SKM-1 treated with dmso at 0.1 percent for 144 hours (cell line): ENCODE data around the gene RPL13A.
A peak's percentile ranks its signal among the peaks of the same experiment; 100 is the strongest.
"Not testable (repeated sequence)": the region's sequence is repeated elsewhere in the genome, so short reads cannot be mapped to it uniquely, and the experiment has no call there.

ENCODE experiments used
- DNase-seq: peaks from one replicate; lab custom pipeline; 2025; ENCODE audit not compliant: unreplicated experiment; lab: John Stamatoyannopoulos, UW

The RPL13A gene

DNA sequence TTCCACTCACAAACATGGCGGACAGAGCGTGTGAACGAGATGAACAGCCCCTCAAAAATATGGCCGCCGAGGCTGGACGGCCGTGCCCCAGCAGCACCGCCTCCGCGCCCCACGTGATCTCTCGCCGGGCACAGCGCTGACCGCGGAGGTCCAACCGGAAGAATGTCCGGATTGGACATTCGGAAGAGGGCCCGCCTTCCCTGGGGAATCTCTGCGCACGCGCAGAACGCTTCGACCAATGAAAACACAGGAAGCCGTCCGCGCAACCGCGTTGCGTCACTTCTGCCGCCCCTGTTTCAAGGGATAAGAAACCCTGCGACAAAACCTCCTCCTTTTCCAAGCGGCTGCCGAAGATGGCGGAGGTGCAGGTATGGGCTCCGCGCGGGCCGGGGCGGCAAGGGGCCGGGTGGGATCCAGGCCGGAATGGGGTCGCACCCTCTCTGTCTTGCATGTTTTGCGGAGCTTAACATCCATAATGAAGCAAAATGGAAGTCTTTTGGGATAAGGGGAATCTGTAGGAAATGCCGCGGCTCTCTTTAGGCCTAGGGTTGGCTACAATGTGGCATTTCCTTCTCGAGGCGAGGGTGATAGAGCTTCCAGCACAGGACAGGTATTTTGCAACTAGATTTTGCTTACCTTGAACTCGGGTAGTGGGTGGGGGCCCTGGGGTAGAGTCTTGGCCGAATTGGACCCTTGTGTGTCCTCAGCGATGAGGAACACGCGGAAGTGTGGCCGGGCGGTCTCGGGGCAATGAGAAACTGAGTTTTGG lies at the start of gene RPL13A:
Gene RPL13A (plus strand): TSS at position 332 of the 769 bp plus-strand sequence. CDS start 22 bp downstream, at position 354.
- peak; percentile 84 for DNase-seq

DNA sequence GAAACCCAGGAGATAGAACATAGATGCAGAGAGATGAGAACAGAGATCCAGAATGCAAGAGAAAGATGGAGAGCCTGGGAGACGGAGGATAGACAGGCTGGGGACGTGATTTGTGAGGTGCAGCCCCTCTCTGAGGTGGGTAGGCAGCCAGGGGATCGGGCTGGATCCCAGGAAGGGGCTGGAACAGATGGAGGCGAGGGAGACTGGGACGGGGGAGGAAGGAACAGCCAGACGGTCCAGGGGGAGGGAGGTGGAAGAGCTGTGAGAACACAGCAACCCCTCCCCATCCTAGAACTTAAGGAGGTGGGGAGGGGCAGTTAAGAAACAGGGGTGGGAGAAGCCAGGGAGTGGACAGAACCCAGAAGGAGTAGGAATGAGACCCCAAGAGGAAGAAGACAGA lies 49.1 kb upstream of the RPL13A start:
- DNase-seq = no peak

DNA sequence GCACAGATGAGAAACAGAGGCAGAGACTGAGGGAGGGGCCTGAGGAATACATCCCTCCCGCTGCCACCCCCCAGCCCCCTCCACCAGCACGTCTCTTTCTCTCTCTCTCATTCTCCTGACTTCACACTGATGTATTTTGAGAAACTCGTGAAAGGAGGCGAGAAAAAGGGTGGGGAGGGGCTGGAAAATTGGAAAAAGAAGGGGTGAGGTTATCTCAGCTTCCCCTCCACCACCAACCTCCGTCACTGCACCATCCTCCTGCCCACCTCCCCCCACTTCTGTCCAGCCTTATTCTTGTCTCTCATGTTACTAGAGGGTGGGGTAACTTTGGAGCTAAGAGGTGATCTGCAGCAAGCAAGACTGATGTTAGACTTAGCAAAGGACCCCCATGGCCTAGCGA lies 47.6 kb upstream of the RPL13A start:
- DNase-seq = no peak

DNA sequence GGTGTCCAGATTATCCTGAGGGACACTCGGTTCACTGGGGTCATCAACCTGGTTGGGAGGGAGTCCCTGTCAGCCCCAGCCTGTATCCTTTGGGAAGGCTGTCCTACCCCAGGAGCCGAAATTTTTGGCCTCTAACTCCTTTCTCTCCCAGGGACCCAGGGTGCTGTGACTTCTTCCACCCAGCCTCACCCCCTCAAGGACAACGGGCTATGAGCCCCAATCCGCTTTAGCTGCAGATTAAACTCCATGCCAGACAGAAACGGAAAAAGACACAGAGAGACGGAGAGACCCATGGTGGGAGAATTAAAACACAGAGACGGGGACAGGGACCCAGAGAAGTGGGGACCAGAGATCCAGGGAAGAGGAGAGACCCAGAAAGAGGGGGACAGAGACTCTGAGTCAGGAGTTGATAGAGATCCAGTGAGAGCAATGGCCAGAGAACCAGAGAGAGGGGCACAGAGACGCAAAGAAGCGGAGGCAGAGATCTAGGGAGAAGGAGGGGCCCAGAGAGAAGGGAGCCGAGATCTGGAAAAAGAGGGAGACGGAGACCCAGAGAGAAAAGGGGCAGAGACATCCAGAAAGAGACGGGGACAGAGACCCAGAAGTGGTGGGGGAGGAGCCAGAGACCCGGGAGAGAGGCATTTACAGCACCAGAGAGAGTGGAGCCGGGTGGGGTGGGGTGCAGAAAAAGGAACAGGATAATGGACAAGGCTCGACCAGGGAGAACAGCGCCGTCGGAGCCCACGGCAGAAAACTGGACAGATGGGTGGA lies 46.8 kb upstream of the RPL13A start:
- DNase-seq = no peak

DNA sequence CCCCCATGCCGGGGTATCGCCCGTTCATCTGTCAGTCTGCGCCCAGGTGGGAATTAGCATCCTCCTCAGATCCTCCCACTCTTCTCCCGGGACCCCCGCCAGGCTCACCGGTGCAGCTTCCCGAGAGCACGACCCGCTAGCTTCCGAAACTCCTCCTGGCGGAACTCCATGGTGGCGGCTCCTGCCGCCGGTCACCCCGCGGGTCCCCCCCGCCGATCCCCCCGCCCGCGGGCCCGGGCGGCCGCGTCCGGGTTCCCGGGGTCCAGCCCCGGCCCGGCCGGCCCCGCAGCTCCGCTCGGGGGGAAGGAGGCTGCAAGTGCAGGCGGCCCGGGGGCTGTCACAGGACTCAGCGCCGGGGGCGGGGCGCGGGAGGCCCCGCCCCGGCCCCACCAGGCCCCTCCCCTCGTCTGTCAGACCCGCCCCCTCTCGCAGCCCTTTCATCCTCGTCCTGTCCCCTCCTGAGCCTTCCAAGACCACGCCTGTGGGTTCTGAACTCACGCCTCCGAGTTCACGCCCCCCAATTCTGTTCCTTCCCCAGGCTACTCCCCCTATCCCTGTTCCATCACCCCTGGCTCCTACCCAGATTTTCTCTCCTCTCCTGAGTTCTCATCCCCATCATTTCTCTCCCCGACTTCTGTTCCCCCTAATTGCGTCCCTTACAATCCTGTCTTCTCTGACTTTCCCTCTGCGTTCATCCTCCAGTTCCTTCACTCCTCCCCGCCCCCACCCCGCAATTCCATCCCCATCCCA lies 46.0 kb upstream of the RPL13A start, which contains the start of gene SLC17A7:
Gene SLC17A7 (minus strand): TSS at position 318 of the 750 bp plus-strand sequence. CDS start 148 bp downstream, at position 170.
- DNase-seq = no peak

DNA sequence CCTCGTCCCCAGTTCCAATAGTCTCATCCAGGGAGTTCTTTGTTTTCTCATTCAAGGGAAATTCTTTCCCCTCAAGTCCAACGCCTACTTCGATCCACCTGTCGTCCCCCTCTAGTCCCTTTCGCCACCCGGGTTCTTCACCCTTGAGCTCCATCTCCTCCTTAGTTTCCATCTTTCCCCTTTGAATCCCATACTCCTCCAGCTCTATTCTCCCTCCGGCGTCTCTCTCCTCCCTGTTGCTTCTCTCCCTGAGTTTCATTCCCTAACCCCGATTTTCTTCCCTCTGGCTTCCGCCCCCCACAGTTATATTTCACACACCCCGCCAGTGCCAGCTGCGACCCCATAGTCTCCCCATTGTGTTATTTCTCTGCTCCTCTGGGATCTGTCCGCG lies 45.5 kb upstream of the RPL13A start:
- DNase-seq = no peak

DNA sequence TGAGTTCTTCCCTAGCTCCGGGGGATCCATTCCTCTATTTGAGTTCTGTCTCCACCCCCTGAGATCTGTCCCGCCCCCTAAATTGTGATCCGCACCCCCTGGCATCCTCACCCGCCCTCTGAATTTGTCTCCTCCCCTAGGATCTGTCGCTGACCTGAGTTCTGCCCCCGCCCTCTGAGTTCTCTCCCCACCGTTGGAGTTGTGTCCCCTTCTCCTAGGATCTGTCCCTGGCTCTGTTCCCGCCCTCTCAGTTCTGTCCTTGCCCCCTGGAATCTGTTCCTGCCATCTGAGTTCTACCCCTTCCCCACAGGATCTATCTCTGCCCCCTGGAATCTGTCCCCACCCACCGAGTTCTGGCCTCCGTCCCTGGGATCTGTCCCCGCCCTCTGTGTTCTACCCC lies 45.1 kb upstream of the RPL13A start:
- DNase-seq = no peak

DNA sequence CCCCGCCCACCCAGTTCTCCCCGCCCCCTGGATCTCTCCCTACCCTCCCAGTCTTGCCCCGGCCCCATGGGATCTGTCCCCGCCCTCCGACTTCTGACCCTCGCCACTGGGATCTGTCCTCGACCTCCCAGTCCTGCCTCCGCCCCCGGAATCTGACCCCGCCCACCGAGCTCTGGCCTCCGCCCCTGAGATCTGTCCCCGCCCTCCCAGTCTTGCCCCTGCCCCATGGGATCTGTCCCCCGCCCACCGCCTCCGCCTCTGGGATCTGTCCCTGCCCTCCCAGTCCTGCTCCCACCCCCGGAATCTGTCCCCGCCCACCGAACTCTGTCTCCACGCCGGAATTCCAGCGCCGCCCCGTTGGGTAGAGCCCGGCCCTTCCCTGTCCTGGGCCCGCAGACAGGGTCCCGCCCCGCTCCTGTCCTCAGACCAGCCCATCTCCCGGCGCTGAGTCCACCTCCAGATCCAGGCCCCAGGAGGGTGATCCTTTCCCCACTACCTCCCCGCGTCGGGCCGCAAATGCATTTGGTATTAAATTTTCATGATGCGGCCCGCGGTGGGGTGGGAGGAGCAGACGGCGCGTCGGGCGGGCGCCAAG lies 44.5 kb upstream of the RPL13A start:
- DNase-seq = no peak

DNA sequence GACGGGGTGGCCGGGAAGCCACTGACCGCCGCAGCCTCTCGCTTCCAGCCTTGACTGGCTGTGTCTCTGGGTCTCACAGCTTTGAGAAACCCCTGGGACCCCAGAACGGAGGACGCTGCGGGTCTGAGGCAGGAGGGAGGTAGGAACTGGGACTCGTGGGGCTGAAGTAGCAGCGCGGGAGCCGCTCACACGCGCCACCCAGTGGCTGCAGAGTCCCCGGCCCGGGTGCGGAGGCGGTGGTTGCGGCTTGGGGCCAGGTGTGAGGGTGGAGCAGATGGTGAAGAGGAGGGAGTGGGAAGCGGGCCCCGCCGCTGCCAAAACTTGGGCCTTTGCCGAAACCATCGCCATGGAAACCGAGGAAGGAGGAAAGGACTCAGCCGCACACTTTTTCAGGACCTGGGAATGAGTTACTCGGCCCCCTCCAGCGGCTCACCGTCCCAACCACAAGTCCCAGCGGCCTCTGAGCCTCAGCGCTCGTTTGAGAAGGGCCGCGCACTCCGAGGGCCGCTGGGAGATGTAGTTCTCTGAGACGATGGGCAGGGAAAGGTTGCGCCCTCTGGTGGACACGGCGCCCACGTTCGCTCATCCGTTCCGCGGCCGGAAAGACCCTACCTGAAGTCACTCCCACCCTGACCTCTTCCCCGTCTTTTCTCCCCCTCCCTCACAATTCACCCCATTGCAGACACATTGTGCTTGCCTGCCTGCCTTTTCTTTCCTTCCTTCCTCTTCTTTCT lies 43.9 kb upstream of the RPL13A start:
- DNase-seq = peak; percentile 67

- DNase-seq = not testable (repeated sequence)
These were observed 43.2 kb upstream of the RPL13A start for GRCh38 chr19:49444100-49444700.

DNA sequence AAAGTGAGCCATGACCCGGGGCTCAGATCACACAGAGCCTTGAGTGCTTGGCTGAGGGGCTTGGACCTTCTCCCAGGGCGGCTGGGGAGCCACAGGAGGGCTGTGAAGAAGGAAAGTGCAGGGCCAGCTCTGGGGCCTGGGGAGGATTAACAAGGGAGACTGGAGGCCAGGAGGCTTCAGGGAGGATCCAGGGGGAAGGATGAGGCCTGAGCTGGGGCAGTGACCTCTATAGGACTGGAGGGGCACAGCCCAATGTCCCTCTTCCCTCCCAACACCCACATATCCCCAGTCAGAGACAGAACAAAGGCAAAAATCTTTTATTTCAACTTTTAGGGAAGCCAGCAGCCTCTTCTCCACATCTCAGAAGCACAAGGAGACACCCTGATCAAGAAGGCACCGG lies 41.4 kb upstream of the RPL13A start:
- no peak for DNase-seq

GRCh38 chr19:49447485-49448431 lies 39.6 kb upstream of the RPL13A start:
- no peak for DNase-seq

DNA sequence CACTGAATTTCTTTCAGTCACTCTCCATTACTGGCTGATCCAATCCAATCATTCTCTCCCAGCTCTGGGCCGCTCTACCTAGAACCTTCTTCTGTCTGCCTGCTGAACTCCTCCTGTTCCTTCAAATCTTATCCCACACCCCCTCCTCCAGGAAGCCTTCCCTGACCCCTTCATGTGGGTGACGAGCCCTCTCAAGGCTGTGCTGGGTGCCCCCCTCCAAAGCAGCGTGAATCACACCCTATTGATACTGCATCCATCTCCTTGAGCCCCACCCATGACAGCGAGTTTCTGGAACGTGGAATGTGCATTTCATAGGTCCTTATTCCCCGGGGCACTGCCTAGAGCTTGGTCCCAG lies 39.0 kb upstream of the RPL13A start:
- DNase-seq = no peak

DNA sequence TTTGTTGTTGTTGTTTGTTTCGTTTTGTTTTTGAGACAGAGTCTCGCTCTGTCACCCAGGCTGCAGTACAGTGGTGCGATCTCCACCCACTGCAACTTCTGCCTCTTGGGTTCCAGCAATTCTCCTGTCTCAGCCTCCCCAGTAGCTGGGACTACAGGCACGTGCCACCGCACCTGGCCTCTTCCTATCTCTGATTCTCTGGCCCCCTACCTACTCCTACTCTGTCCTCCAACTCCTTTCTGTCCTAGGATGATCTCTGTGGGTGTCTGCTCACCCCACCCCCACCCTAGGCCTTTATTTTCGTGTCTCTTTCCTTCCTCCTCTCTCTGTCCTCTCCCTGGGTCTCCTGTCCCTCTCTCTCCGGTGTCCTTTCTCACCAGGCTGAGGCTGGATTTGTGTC lies 37.0 kb upstream of the RPL13A start:
- no peak for DNase-seq

- peak; percentile 90 for DNase-seq
These were observed 35.8 kb upstream of the RPL13A start, which contains the start of gene PIH1D1 for GRCh38 chr19:49451430-49452181. Gene PIH1D1 (minus strand): TSS chr19:49451814. CDS start chr19:49451574, 240 bp downstream.

GRCh38 chr19:49453013-49453756 lies 34.2 kb upstream of the RPL13A start, which contains the start of gene ALDH16A1:
Gene ALDH16A1 (plus strand): TSS chr19:49453225. CDS start chr19:49453332, 107 bp downstream.
- peak; percentile 83 for DNase-seq

- DNase-seq = no peak
These were observed 33.6 kb upstream of the RPL13A start for GRCh38 chr19:49453757-49454240.
